IMR-90 (cell line): Measurements from ENCODE around the gene PPP6C. TPM values are rescaled to one million over a fixed set of nuclear protein-coding genes. Genes with fewer than 3 reads are reported as not detected.
"Not testable (repeated sequence)": the region's sequence is repeated elsewhere in the genome, so short reads cannot be mapped to it uniquely, and the experiment has no call there.

Experiments
- ATAC-seq: fragments of 200-7000 bp; cut with Tn5 transposase; 2 replicates; pipeline ENCODE4 v1.9.1; 2020; ENCODE audit warnings: low read depth, mild to moderate bottlenecking, moderate library complexity
- BruUV-seq: library from RNA; stranded (reverse); fragments of 400-500 nt; replicated peaks from 2 replicates; lab custom pipeline; 2021; lab: Mats Ljungman, UMichigan
- CTCF ChIA-PET: fragments of 300-600 bp; formaldehyde crosslinking; extraction: SDS; loops from one replicate; lab custom pipeline; 2021; ENCODE audit warnings: antibody characterized with exemption; lab: Yijun Ruan, JAX
- POLR2A ChIA-PET: fragments of 300-600 bp; sonication (Branson Sonifier 250); formaldehyde crosslinking; loops from one replicate; lab custom pipeline; 2022; ENCODE audit warnings: antibody characterized with exemption; ENCODE audit not compliant: unreplicated experiment; lab: Charles Lee
- DNase-seq: peaks from one replicate; pipeline ENCODE4 v3.0.0; 2013
- H2AFZ ChIP-seq: replicated peaks from 2 replicates; pipeline ENCODE3; 2013; ENCODE audit warnings: low read length, mild to moderate bottlenecking; ENCODE audit not compliant: poor library complexity
- H2AK5ac ChIP-seq: 2 replicates; pipeline ENCODE4 v1.6.1; 2013; ENCODE audit warnings: low read depth, low read length, inconsistent platforms
- H2AK9ac ChIP-seq: replicated peaks from 2 replicates; pipeline ENCODE3; 2013; ENCODE audit warnings: mild to moderate bottlenecking, low read depth, low read length, moderate library complexity; ENCODE audit not compliant: poor library complexity
- H2BK120ac ChIP-seq: 2 replicates; pipeline ENCODE4 v1.6.1; 2013; ENCODE audit warnings: low read depth, low read length, inconsistent platforms
- H2BK15ac ChIP-seq: 3 replicates; pipeline ENCODE4 v1.6.1; 2013; ENCODE audit warnings: low read depth, low read length, inconsistent platforms
- H2BK20ac ChIP-seq: 2 replicates; pipeline ENCODE4 v1.6.1; 2013; ENCODE audit warnings: low read depth, mild to moderate bottlenecking, inconsistent platforms, low read length, moderate library complexity
- H2BK5ac ChIP-seq: 2 replicates; pipeline ENCODE4 v1.6.1; 2013; ENCODE audit warnings: mild to moderate bottlenecking, low read depth, low read length, inconsistent platforms; ENCODE audit not compliant: poor library complexity, severe bottlenecking
- H3K14ac ChIP-seq: replicated peaks from 2 replicates; pipeline ENCODE4 v1.6.1; 2013; ENCODE audit warnings: low read depth, low read length, inconsistent platforms
- H3K18ac ChIP-seq: 2 replicates; pipeline ENCODE4 v1.6.1; 2013; ENCODE audit warnings: low read depth, low read length, control low read depth
- H3K23ac ChIP-seq: 2 replicates; pipeline ENCODE4 v1.6.1; 2013; ENCODE audit warnings: low read depth, low read length, inconsistent platforms
- H3K27ac ChIP-seq: 2 replicates; pipeline ENCODE4 v1.5.1; 2013; ENCODE audit warnings: mild to moderate bottlenecking, control low read depth, low read length; ENCODE audit not compliant: insufficient read depth
- H3K27me3 ChIP-seq: 2 replicates; pipeline ENCODE4 v1.6.1; 2013; ENCODE audit warnings: low read length; ENCODE audit not compliant: control insufficient read depth, insufficient read depth
- H3K36me3 ChIP-seq: 2 replicates; pipeline ENCODE4 v1.6.1; 2013; ENCODE audit warnings: low read length, mixed read lengths; ENCODE audit not compliant: control insufficient read depth, insufficient read depth
- H3K4ac ChIP-seq: 2 replicates; pipeline ENCODE4 v1.6.1; 2013; ENCODE audit warnings: low read depth, low read length, inconsistent platforms
- H3K4me1 ChIP-seq: 2 replicates; pipeline ENCODE4 v1.6.1; 2013; ENCODE audit warnings: low read length, mixed read lengths; ENCODE audit not compliant: control insufficient read depth, insufficient read depth
- H3K4me2 ChIP-seq: 2 replicates; pipeline ENCODE4 v1.6.1; 2013; ENCODE audit warnings: low read depth, mild to moderate bottlenecking, control low read depth, low read length, moderate library complexity
- H3K4me3 ChIP-seq: 2 replicates; pipeline ENCODE4 v1.5.1; 2013; ENCODE audit warnings: low read depth, mild to moderate bottlenecking, control low read depth, low read length, moderate library complexity; ENCODE audit not compliant: insufficient read depth
- H3K56ac ChIP-seq: 2 replicates; pipeline ENCODE4 v1.6.1; 2013; ENCODE audit warnings: low read length, inconsistent platforms; ENCODE audit not compliant: insufficient read depth; ENCODE audit errors: extremely low read depth
- H3K79me1 ChIP-seq, 2 experiments: 2 replicates each; pipeline ENCODE4 v1.6.1; 2013; ENCODE audit warnings: low read length in 2 of 2, inconsistent platforms in 1 of 2, low read depth in 1 of 2
- H3K9ac ChIP-seq: 2 replicates; pipeline ENCODE4 v1.6.1; 2013; ENCODE audit warnings: low read depth, low read length, control low read depth
- H3K9me1 ChIP-seq: 2 replicates; pipeline ENCODE4 v1.6.1; 2013; ENCODE audit warnings: low read length, inconsistent platforms; ENCODE audit not compliant: insufficient read depth
- H3K9me3 ChIP-seq: 2 replicates; pipeline ENCODE4 v1.6.1; 2013; ENCODE audit warnings: low read length; ENCODE audit not compliant: control insufficient read depth, insufficient read depth
- H4K20me1 ChIP-seq: 2 replicates; pipeline ENCODE4 v1.6.1; 2013; ENCODE audit warnings: low read length, inconsistent platforms; ENCODE audit not compliant: insufficient read depth
- H4K5ac ChIP-seq: 2 replicates; pipeline ENCODE4 v1.6.1; 2013; ENCODE audit warnings: mild to moderate bottlenecking, low read depth, low read length, control low read depth
- H4K8ac ChIP-seq, 2 experiments: 2 replicates each; pipeline ENCODE4 v1.6.1; 2013; ENCODE audit warnings: low read depth in 2 of 2, low read length in 2 of 2, control low read depth in 1 of 2, inconsistent platforms in 1 of 2
- H4K91ac ChIP-seq: 2 replicates; pipeline ENCODE4 v1.6.1; 2013; ENCODE audit warnings: low read depth, low read length, inconsistent platforms; ENCODE audit not compliant: insufficient read depth
- WGBS, 2 experiments: methylation state at CpG; one replicate each; pipeline versions ENCODE4 v1.1.5 to v1.1.7; 2013; ENCODE audit warnings: missing lambda C conversion rate in 2 of 2; ENCODE audit not compliant: insufficient read length in 1 of 2; ENCODE audit errors: extremely low coverage in 2 of 2; 5-methylcytosine and 5-hydroxymethylcytosine counted together
- dilution Hi-C: fragments of 300-500 bp; cut with HindIII; formaldehyde crosslinking; loops from one replicate; pipeline ENCODE4 v1.14.3; 2018; ENCODE audit warnings: low sequenced_read_pairs; ENCODE audit not compliant: unreplicated experiment
- in situ Hi-C: fragments of 300-500 bp; cut with MboI; formaldehyde crosslinking; loops from 3 replicates; pipeline ENCODE4 v1.14.3; 2019; ENCODE audit warnings: low sequenced_read_pairs, inconsistent platforms, mixed read lengths
- intact Hi-C: fragments of 100-400 bp; cut with micrococcal nuclease; formaldehyde crosslinking; loops from 2 replicates; pipeline ENCODE4 v1.10.0; 2022
- polyA plus RNA-seq, 3 experiments: library from polyadenylated mRNA; depleted of rRNA; stranded (reverse); fragments of >200 nt; gene quantifications; 2 replicates each; pipeline ENCODE4 v1.2.3, GENCODE V29; 2012; ENCODE audit warnings: low replicate concordance in 1 of 3
- total RNA-seq: library from RNA; depleted of rRNA; stranded (reverse); fragments of >200 nt; gene quantifications from 2 replicates; pipeline ENCODE4 v1.2.3, GENCODE V29; 2012

PPP6C gene
- total and polyA plus RNA-seq, 2 of the 4 experiments (the other 2 are of a cell fraction) = 14.5 to 15.4 TPM

- H2BK5ac ChIP-seq, H3K56ac ChIP-seq, H2BK15ac ChIP-seq, in situ Hi-C loops, H3K9me1 ChIP-seq, POLR2A ChIA-PET, ATAC-seq, H3K36me3 ChIP-seq, H2AK9ac ChIP-seq, H2BK20ac ChIP-seq, CTCF ChIA-PET, H3K23ac ChIP-seq, H3K18ac ChIP-seq, BruUV-seq, H3K27me3 ChIP-seq, intact Hi-C loops, H3K9ac ChIP-seq, H3K4me3 ChIP-seq, DNase-seq, H4K5ac ChIP-seq, dilution Hi-C loops, H4K8ac ChIP-seq, H4K91ac ChIP-seq, H3K4me2 ChIP-seq, H2BK120ac ChIP-seq, H3K9me3 ChIP-seq, H2AFZ ChIP-seq, H2AK5ac ChIP-seq, H3K14ac ChIP-seq, H3K4ac ChIP-seq, H3K27ac ChIP-seq: not testable (repeated sequence)
- H3K79me1 ChIP-seq = peaks cover 22 to 70% of the 10 kb centered on the region in 2 experiments
- WGBS, 2 experiments = no CpG with 5 or more reads among the region's 6 CpGs
- H3K4me1 ChIP-seq = peaks cover 10% of the 10 kb centered on the region
- H4K20me1 ChIP-seq = peaks cover 15% of the 10 kb centered on the region; the same call in 1 of the 2 replicates
Observed at GRCh38 chr9:125162891-125163290, 26.7 kb downstream of the PPP6C start.
